Measurements from ENCODE around the gene IGFBP3. TPM values are rescaled to one million over a fixed set of nuclear protein-coding genes. Genes with fewer than 3 reads are reported as not detected.

The IGFBP3 gene
- total RNA-seq, 1 donor from 2014 or later: 1,283 TPM

DNA sequence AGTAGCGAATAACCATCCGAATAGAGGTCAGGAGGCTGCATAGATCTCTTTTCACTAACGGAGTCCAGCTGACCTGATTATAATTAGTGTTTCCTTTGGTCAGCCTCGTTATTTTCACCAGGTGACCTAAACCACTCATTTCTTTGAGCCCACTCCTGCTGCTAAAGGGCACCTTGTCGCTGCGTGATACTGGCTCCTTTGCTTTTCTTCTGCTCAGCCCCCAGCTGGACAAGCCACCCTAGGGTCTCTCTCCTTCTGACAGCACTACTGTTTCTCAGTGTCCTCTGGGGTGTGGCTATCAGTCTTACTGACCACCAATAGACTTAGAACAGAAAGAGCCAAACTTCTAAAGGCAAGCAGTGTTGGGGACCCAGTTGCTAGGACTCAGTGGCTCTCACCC is 2.7 kb upstream of the IGFBP3 start:
- no peaks in the 10 kb centered on the region for H3K9me3 Mint-ChIP-seq (ENCODE audit: unreplicated experiment)
- H2AFZ ChIP-seq (ENCODE audit: low read depth, low read length): peak overlapping the region; percentile 8

DNA sequence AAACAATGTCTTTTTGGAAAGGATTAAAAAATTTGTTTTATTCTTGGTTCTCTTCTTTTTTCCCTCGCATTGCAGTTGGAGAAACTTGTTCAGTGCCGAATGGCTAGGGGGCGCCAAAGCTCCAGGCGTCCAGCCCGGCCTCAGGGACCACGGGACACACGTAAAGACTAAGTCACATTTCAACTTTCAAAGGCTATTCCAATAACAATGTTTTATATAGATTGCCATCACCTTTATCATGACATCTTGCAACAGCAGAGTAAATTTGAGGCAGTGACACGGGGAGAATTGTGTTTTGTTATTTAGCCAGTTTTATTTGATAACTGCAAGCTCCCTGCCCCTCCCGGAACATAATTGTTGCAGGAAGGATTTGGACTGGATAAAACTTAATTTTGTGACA is 2.2 kb upstream of the IGFBP3 start:
- H3K9ac ChIP-seq (ENCODE audit: low read length): peak overlapping the region; percentile 71

More for the DNA sequence above, 2.7 kb upstream of the IGFBP3 start:
- H3K27me3 Mint-ChIP-seq (ENCODE audit: low read depth, unreplicated experiment): no peaks in the 10 kb centered on the region
- peak overlapping the region; percentile 95 for H3K27ac Mint-ChIP-seq (ENCODE audit: unreplicated experiment)
- DNase-seq (ENCODE audit: low read depth) (no peak), FAIRE-seq (no peak)
- no peak overlapping the region for H3K4me3 Mint-ChIP-seq (ENCODE audit: unreplicated experiment)
- TF ChIP-seq, protein P1, sequence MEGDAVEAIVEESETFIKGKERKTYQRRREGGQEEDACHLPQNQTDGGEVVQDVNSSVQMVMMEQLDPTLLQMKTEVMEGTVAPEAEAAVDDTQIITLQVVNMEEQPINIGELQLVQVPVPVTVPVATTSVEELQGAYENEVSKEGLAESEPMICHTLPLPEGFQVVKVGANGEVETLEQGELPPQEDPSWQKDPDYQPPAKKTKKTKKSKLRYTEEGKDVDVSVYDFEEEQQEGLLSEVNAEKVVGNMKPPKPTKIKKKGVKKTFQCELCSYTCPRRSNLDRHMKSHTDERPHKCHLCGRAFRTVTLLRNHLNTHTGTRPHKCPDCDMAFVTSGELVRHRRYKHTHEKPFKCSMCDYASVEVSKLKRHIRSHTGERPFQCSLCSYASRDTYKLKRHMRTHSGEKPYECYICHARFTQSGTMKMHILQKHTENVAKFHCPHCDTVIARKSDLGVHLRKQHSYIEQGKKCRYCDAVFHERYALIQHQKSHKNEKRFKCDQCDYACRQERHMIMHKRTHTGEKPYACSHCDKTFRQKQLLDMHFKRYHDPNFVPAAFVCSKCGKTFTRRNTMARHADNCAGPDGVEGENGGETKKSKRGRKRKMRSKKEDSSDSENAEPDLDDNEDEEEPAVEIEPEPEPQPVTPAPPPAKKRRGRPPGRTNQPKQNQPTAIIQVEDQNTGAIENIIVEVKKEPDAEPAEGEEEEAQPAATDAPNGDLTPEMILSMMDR (IDR thresholded peaks at IDR 0.05; ENCODE audit: insufficient read depth, low read depth, low read length): no peak
- TF ChIP-seq EZH2 (IDR thresholded peaks at IDR 0.05; ENCODE audit: insufficient read depth, low read length): no peak
- H3K9ac ChIP-seq (ENCODE audit: low read length): peak overlapping the region; percentile 48
- no peaks in the 10 kb centered on the region for H3K9me3 ChIP-seq (ENCODE audit: insufficient read depth, low read depth, low read length)
- no peak overlapping the region for H3K4me3 ChIP-seq (ENCODE audit: insufficient read depth, low read depth, low read length)
- H3K4me1 ChIP-seq (ENCODE audit: insufficient read depth, low read length): peaks cover 45% of the 10 kb centered on the region
- H3K27ac ChIP-seq (ENCODE audit: low read depth, low read length): peak overlapping the region; percentile 47
- H4K20me1 ChIP-seq (ENCODE audit: insufficient read depth, low read length): peaks cover 12% of the 10 kb centered on the region
- no peaks in the 10 kb centered on the region for H3K36me3 ChIP-seq (ENCODE audit: insufficient read depth, low read length)
- peaks cover 9% of the 10 kb centered on the region for H3K27me3 ChIP-seq (ENCODE audit: insufficient read depth, low read length)
- H3K79me2 ChIP-seq (ENCODE audit: insufficient read depth, low read length): no peaks in the 10 kb centered on the region
- peak overlapping the region; percentile 87 for H3K4me2 ChIP-seq (ENCODE audit: low read length)
- H3K4me1 Mint-ChIP-seq (ENCODE audit: low read depth, unreplicated experiment): peaks cover 32% of the 10 kb centered on the region
- H3K36me3 Mint-ChIP-seq (ENCODE audit: low read depth, unreplicated experiment): no peaks in the 10 kb centered on the region

DNA sequence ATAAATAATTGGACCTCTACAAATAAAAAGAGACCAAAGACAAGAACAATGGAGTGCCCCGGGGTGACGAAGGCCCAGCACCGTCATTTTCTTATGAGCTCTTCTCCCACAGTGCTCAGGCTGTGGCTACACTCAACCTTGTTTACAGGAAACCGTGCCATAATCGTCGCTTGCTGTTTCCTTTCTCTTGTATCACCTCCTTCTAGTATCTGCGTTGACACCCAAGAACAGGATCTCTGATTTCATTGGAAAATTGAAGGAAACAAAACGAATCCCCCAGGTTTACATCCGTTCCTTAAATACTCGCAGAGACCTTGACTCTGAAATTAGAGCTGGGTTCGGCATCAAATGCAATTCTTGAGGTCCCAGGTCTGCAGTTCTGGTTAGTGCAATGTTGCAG is 1.7 kb upstream of the IGFBP3 start:
- H3K27ac ChIP-seq (ENCODE audit: low read depth, low read length): peak overlapping the region; percentile 42
- peaks cover 15% of the 10 kb centered on the region for H4K20me1 ChIP-seq (ENCODE audit: insufficient read depth, low read length)
- TF ChIP-seq, protein P1 (IDR thresholded peaks at IDR 0.05; ENCODE audit: insufficient read depth, low read depth, low read length): no peak
- TF ChIP-seq EZH2 (IDR thresholded peaks at IDR 0.05; ENCODE audit: insufficient read depth, low read length): no peak
- peak overlapping the region; percentile 74 for H2AFZ ChIP-seq (ENCODE audit: low read depth, low read length)
- H3K79me2 ChIP-seq (ENCODE audit: insufficient read depth, low read length): no peaks in the 10 kb centered on the region
- no peaks in the 10 kb centered on the region for H3K36me3 ChIP-seq (ENCODE audit: insufficient read depth, low read length)
- H3K4me2 ChIP-seq (ENCODE audit: low read length): peak overlapping the region; percentile 87
- peak overlapping the region; percentile 49 for H3K4me3 ChIP-seq (ENCODE audit: insufficient read depth, low read depth, low read length)
- Mint-ChIP-seq H3K4me3 (ENCODE audit: unreplicated experiment) (peak overlapping the region; percentile 82), H3K4me1 (ENCODE audit: low read depth, unreplicated experiment) (peaks cover 40% of the 10 kb centered on the region), H3K27ac (ENCODE audit: unreplicated experiment) (peak overlapping the region; percentile 95), H3K27me3 (ENCODE audit: low read depth, unreplicated experiment) (no peaks in the 10 kb centered on the region), H3K36me3 (ENCODE audit: low read depth, unreplicated experiment) (peaks cover 3% of the 10 kb centered on the region), H3K9me3 (ENCODE audit: unreplicated experiment) (no peaks in the 10 kb centered on the region)
- no peaks in the 10 kb centered on the region for H3K9me3 ChIP-seq (ENCODE audit: insufficient read depth, low read depth, low read length)
- H3K27me3 ChIP-seq (ENCODE audit: insufficient read depth, low read length): peaks cover 9% of the 10 kb centered on the region
- DNase-seq (ENCODE audit: low read depth): peak; percentile 27
- no peak for FAIRE-seq
- H3K9ac ChIP-seq (ENCODE audit: low read length): peak overlapping the region; percentile 71
- H3K4me1 ChIP-seq (ENCODE audit: insufficient read depth, low read length): peaks cover 52% of the 10 kb centered on the region

More for the DNA sequence above, 2.2 kb upstream of the IGFBP3 start:
- DNase-seq (ENCODE audit: low read depth): peak; percentile 46
- Histone ChIP-seq H4K20me1 (ENCODE audit: insufficient read depth, low read length) (peaks cover 15% of the 10 kb centered on the region), H2AFZ (ENCODE audit: low read depth, low read length) (peak overlapping the region; percentile 74), H3K4me1 (ENCODE audit: insufficient read depth, low read length) (peaks cover 48% of the 10 kb centered on the region), H3K4me3 (ENCODE audit: insufficient read depth, low read depth, low read length) (peak overlapping the region; percentile 49), H3K9me3 (ENCODE audit: insufficient read depth, low read depth, low read length) (no peaks in the 10 kb centered on the region), H3K4me2 (ENCODE audit: low read length) (peak overlapping the region; percentile 87), H3K36me3 (ENCODE audit: insufficient read depth, low read length) (no peaks in the 10 kb centered on the region), H3K79me2 (ENCODE audit: insufficient read depth, low read length) (no peaks in the 10 kb centered on the region), H3K27me3 (ENCODE audit: insufficient read depth, low read length) (peaks cover 9% of the 10 kb centered on the region), H3K27ac (ENCODE audit: low read depth, low read length) (peak overlapping the region; percentile 42)
- Mint-ChIP-seq H3K27ac (ENCODE audit: unreplicated experiment) (peak overlapping the region; percentile 95), H3K9me3 (ENCODE audit: unreplicated experiment) (no peaks in the 10 kb centered on the region), H3K4me1 (ENCODE audit: low read depth, unreplicated experiment) (peaks cover 37% of the 10 kb centered on the region), H3K4me3 (ENCODE audit: unreplicated experiment) (peak overlapping the region; percentile 17), H3K27me3 (ENCODE audit: low read depth, unreplicated experiment) (no peaks in the 10 kb centered on the region), H3K36me3 (ENCODE audit: low read depth, unreplicated experiment) (no peaks in the 10 kb centered on the region)
- peak; percentile 17 for FAIRE-seq
- no peak for TF ChIP-seq EZH2 (IDR thresholded peaks at IDR 0.05; ENCODE audit: insufficient read depth, low read length)
- TF ChIP-seq, protein P1 (IDR thresholded peaks at IDR 0.05; ENCODE audit: insufficient read depth, low read depth, low read length): peak; percentile 98
